HepG2 (cell line): ENCODE data around the gene STYX. TPM values are rescaled to one million over a fixed set of nuclear protein-coding genes. Genes with fewer than 3 reads are reported as not detected.

ENCODE experiments used
- ASH2L ChIP-seq: fragments of 300-600, 200-600 bp; sonication (generic); IDR thresholded peaks from 2 replicates; pipeline ENCODE4 v1.7.0; 2017; ENCODE audit warnings: low read depth, mild to moderate bottlenecking, moderate library complexity, mixed read lengths, low read length; ENCODE audit not compliant: insufficient read length
- ATF5 ChIP-seq: sonication (generic); formaldehyde crosslinking; IDR thresholded peaks from 2 replicates; pipeline ENCODE4 v1.4.0; 2020; ENCODE audit warnings: mild to moderate bottlenecking, low read depth, missing genetic modification reagents
- BHLHE40 ChIP-seq: IDR thresholded peaks from 2 replicates; pipeline ENCODE4 v1.6.1; 2011; ENCODE audit warnings: low read length, improper control_type of control experiment
- CEBPB ChIP-seq: IDR thresholded peaks from 2 replicates; pipeline ENCODE4 v1.6.1; 2011; ENCODE audit warnings: low read depth, low read length, improper control_type of control experiment, borderline replicate concordance
- ERF ChIP-seq: IDR thresholded peaks from 2 replicates; pipeline ENCODE4 v1.6.1; 2018; ENCODE audit warnings: missing biosample characterization, missing genetic modification reagents
- HIC2 ChIP-seq: sonication (generic); formaldehyde crosslinking; IDR thresholded peaks from 2 replicates; pipeline ENCODE4 v1.9.0; 2022; ENCODE audit warnings: low read depth, missing genetic modification reagents
- ISL2 ChIP-seq: sonication (generic); formaldehyde crosslinking; IDR thresholded peaks from 2 replicates; pipeline ENCODE4 v1.5.0; 2020; ENCODE audit warnings: missing genetic modification reagents
- KDM6A ChIP-seq: IDR thresholded peaks from 2 replicates; pipeline ENCODE4 v1.6.1; 2016; ENCODE audit warnings: low read depth
- MLLT10 ChIP-seq: sonication (generic); formaldehyde crosslinking; IDR thresholded peaks from 2 replicates; pipeline ENCODE4 v1.4.0; 2020; ENCODE audit warnings: missing genetic modification reagents
- PAXIP1 ChIP-seq: sonication (generic); formaldehyde crosslinking; conservative IDR thresholded peaks from 2 replicates; pipeline ENCODE4 v1.4.0; 2020; ENCODE audit warnings: mild to moderate bottlenecking, missing genetic modification reagents, moderate library complexity
- POGZ ChIP-seq: sonication (generic); formaldehyde crosslinking; IDR thresholded peaks from 2 replicates; pipeline ENCODE4 v1.4.0; 2020; ENCODE audit warnings: mild to moderate bottlenecking, missing genetic modification reagents
- SP1 ChIP-seq, 2 experiments: fragments of 450-650 bp in 1 of 2; sonication (generic) in 1 of 2; formaldehyde crosslinking in 1 of 2; IDR thresholded peaks; 2 replicates each; pipeline versions ENCODE4 v1.4.0 to v1.6.1; 2016 to 2020; ENCODE audit warnings: missing genetic modification reagents in 1 of 2
- TFDP1 ChIP-seq: IDR thresholded peaks from 2 replicates; pipeline ENCODE4 v1.6.1; 2016; ENCODE audit warnings: missing compliant biosample characterization, missing genetic modification reagents, borderline replicate concordance
- ZEB1 ChIP-seq: IDR thresholded peaks from 2 replicates; pipeline ENCODE4 v1.6.1; 2012; ENCODE audit warnings: mild to moderate bottlenecking, low read depth, inconsistent platforms; ENCODE audit not compliant: insufficient replicate concordance
- ZFAT ChIP-seq: sonication (generic); formaldehyde crosslinking; conservative IDR thresholded peaks from 2 replicates; pipeline ENCODE4 v1.8.1; 2023; ENCODE audit warnings: missing genetic modification reagents, inconsistent platforms
- ZNF160 ChIP-seq: sonication (generic); formaldehyde crosslinking; IDR thresholded peaks from 2 replicates; pipeline ENCODE4 v1.8.0; 2022; ENCODE audit warnings: mild to moderate bottlenecking, inconsistent platforms, missing genetic modification reagents
- ZNF17 ChIP-seq: sonication (generic); formaldehyde crosslinking; IDR thresholded peaks from 2 replicates; pipeline ENCODE4 v1.5.0; 2020; ENCODE audit warnings: mild to moderate bottlenecking, missing genetic modification reagents
- ZNF275 ChIP-seq: sonication (generic); formaldehyde crosslinking; IDR thresholded peaks from 2 replicates; pipeline ENCODE4 v1.8.0; 2022; ENCODE audit warnings: missing genetic modification reagents, mild to moderate bottlenecking, inconsistent platforms, borderline replicate concordance
- ZNF580 ChIP-seq: IDR thresholded peaks from 2 replicates; pipeline ENCODE4 v1.6.1; 2016; ENCODE audit warnings: low read depth, borderline replicate concordance
- ZNF670 ChIP-seq: sonication (generic); formaldehyde crosslinking; IDR thresholded peaks from 2 replicates; pipeline ENCODE4 v1.8.0; 2022; ENCODE audit warnings: mild to moderate bottlenecking, missing genetic modification reagents, borderline replicate concordance
- ZNF883 ChIP-seq: sonication (generic); formaldehyde crosslinking; IDR thresholded peaks from 2 replicates; pipeline ENCODE4 v1.5.1; 2020; ENCODE audit warnings: mild to moderate bottlenecking, missing genetic modification reagents; ENCODE audit errors: not compliant biosample characterization
- polyA plus RNA-seq, 8 experiments: library from polyadenylated mRNA; depleted of rRNA in 3 of 8; stranded (reverse) in 7 of 8; unstranded in 1 of 8; fragments of >200 nt; fragmentation: Illumina TruSeq in 4 of 8; extraction: Trizol in 4 of 8; gene quantifications; 2 replicates each; pipeline versions ENCODE4 v1.2.1 to v1.2.3, GENCODE V29; 2011 to 2016; ENCODE audit warnings: low read depth in 4 of 8, missing spikeins in 1 of 8, mixed read lengths in 1 of 8; ENCODE audit not compliant: insufficient read depth in 1 of 8
- total RNA-seq, 5 experiments: library from RNA; depleted of rRNA; stranded (reverse); fragments of >200 nt; fragmentation: Illumina TruSeq; extraction: Trizol; gene quantifications; 2 replicates each; pipeline ENCODE4 v1.2.3, GENCODE V29; 2016; ENCODE audit warnings: low read depth in 1 of 5

STYX gene
- total and polyA plus RNA-seq, 2 of the 13 experiments (the other 11 are each of a cell fraction or from before 2014, with no cell fraction given) = 6.6 to 10.9 TPM

- TF ChIP-seq ATF5 (CRISPR knock-in tag) (no peak), CEBPB (no peak), POGZ (CRISPR knock-in tag) (peak; percentile 54; the same call in 1 of the 2 replicates), PAXIP1 (CRISPR knock-in tag) (peak; percentile 89), ZFAT (no peak), ZNF883 (CRISPR knock-in tag) (no peak), ZEB1 (peak; percentile 97), MLLT10 (CRISPR knock-in tag) (no peak), TFDP1 (CRISPR knock-in tag) (no peak), ZNF160 (no peak), ZNF275 (no peak), ZNF580 (CRISPR knock-in tag) (no peak), ZNF670 (CRISPR knock-in tag) (no peak), HIC2 (no peak), ASH2L (peak; percentile 79), ERF (CRISPR knock-in tag) (no peak), ZNF17 (CRISPR knock-in tag) (no peak), ISL2 (no peak), KDM6A (CRISPR knock-in tag) (peak; percentile 61; the same call in 1 of the 2 replicates), BHLHE40 (no peak), SP1 (IDR thresholded peaks at IDR 0.05) (no peak), SP1 (CRISPR knock-in tag; IDR thresholded peaks at IDR 0.05) (no peak)
These were observed 29.2 kb upstream of the STYX start (continued) for GRCh38 chr14:52700701-52701172.
